ENCODE results near the gene LKAAEAR1.
"Not testable (repeated sequence)": the region's sequence is repeated elsewhere in the genome, so short reads cannot be mapped to it uniquely, and the experiment has no call there.

The LKAAEAR1 gene

DNA sequence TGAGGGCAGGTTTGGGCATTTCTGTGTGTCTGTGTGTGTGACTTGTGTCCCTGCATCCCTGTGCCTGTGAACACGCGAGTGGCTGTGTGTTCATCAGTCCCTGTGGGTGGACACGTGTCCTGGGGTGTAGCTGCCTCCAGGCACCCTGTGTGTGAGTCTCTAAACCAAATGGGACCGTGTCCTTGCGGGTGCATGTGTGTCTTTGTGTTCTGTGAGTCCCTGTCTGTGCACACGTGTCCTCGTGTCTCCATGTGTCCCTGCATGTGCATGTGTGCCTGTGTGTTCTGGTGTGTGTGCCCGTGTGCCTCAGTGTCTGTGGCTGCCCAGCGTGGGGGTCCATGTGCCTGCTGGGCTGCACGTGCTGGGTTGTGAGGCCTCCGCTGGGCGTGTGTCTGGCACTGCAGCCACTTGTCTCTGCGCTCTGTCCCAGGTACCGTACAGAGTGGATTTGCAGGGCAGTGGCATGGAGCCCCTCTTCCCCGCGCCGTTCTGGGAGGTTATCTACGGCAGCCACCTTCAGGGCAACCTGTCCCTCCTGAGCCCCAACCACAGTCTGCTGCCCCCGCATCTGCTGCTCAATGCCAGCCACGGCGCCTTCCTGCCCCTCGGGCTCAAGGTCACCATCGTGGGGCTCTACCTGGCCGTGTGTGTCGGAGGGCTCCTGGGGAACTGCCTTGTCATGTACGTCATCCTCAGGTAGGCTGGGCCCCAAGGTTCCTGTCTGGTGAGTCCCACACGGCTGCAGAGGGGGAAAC lies 8.2 kb upstream of the LKAAEAR1 start:
- DNase-seq (no peak), ATAC-seq (peak; percentile 19)
- H3K4me3 Mint-ChIP-seq: no peak overlapping the region
- H3K9me3 Mint-ChIP-seq: peaks cover 5% of the 10 kb centered on the region in 2 donors
- no peak overlapping the region for H3K27ac Mint-ChIP-seq
- H3K27me3 Mint-ChIP-seq: no peaks in the 10 kb centered on the region
- H3K4me1 Mint-ChIP-seq: peaks cover 5% of the 10 kb centered on the region

DNA sequence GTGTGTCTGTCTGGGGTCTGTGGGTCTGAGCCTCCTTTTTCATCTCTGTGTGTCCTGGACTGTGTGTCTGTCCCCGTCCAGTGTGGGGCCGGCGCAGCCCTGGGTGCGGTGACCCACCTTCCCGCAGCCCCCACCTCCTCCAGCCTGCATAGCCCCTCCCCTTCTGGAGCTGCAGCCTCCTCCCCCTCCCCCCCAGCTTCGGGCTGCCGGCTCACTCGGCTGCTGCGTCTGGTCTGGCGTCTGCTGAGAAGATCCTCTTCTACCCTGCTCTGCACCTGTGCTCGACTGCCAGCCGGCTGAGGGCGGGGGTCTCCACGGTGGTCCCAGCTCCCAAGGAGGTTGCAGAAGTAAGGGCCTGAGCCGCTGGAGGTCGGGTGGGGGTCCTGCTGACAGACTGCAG lies 7.6 kb upstream of the LKAAEAR1 start:
- no peak for DNase-seq
- Mint-ChIP-seq H3K9me3 (peaks cover 2 to 8% of the 10 kb centered on the region in 2 donors), H3K27me3 (no peaks in the 10 kb centered on the region), H3K4me3 (no peak overlapping the region), H3K27ac (no peak overlapping the region), H3K4me1 (peaks cover 5% of the 10 kb centered on the region)
- ATAC-seq: peak; percentile 21

GRCh38 chr20:64091340-64091739 lies 7.1 kb upstream of the LKAAEAR1 start:
- no peak for DNase-seq
- no peak overlapping the region for H3K27ac Mint-ChIP-seq
- no peak overlapping the region for H3K4me3 Mint-ChIP-seq
- H3K27me3 Mint-ChIP-seq: no peaks in the 10 kb centered on the region
- H3K4me1 Mint-ChIP-seq: peaks cover 5% of the 10 kb centered on the region
- ATAC-seq: peak; percentile 11
- H3K9me3 Mint-ChIP-seq: peaks cover 0 to 12% of the 10 kb centered on the region in 2 donors

DNA sequence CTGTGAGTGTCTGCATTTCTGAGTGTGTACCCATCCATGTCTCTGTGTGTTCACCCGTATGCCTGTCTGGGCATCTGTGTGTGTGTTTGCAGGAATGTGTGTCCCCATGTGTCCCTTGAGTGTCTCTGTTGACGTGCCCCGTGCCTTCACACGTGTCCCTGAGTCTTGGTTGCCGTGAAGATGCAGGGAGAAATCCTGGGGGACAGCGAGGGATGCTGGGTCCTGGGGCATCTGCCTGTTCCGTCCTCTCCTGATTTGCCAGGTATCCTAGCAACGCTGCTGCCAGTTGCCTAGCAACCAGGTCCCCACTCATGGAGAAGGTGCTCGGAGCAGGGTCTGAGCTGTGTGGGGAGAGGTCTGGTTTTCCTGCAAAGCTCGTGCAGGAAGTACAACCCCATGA lies 6.0 kb upstream of the LKAAEAR1 start:
- ATAC-seq: no peak
- Mint-ChIP-seq H3K4me1 (peaks cover 5% of the 10 kb centered on the region), H3K27me3 (peaks cover 8% of the 10 kb centered on the region), H3K27ac (no peak overlapping the region), H3K4me3 (no peak overlapping the region), H3K9me3 (peaks cover 0 to 12% of the 10 kb centered on the region in 2 donors)
- no peak for DNase-seq

GRCh38 chr20:64088586-64088985 lies 4.4 kb upstream of the LKAAEAR1 start:
- not testable (repeated sequence) for DNase-seq, H3K4me3 Mint-ChIP-seq, ATAC-seq, H3K27ac Mint-ChIP-seq
- Mint-ChIP-seq H3K4me1 (peaks cover 14% of the 10 kb centered on the region), H3K27me3 (peaks cover 21% of the 10 kb centered on the region), H3K9me3 (peaks cover 0 to 12% of the 10 kb centered on the region in 2 donors)

GRCh38 chr20:64087226-64087825 lies 3.1 kb upstream of the LKAAEAR1 start:
- not testable (repeated sequence) for H3K27ac Mint-ChIP-seq, H3K4me3 Mint-ChIP-seq, DNase-seq, ATAC-seq
- Mint-ChIP-seq H3K9me3 (peaks cover 0 to 12% of the 10 kb centered on the region in 2 donors), H3K27me3 (peaks cover 21% of the 10 kb centered on the region), H3K4me1 (peaks cover 22% of the 10 kb centered on the region)

DNA sequence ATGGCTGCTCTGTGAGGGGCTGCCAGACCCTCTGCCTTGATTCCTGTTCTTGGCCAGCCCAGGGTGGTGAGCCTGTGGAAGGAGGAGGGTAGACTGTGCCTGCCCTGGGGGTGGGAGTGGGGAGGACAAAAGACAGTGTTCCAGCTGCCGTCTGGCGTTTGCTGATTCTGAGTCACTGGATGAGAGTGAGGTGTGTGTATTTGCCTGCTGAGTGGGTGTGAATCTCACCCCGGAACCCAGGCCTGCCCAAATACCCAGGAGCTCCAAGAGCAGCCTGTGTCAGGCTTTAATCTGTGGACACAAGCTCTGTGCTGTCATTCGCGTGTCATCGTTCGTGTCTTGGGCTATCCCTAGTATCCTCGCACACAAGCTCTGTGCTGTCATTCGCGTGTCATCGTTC lies 2.6 kb upstream of the LKAAEAR1 start:
- H3K4me1 Mint-ChIP-seq: peaks cover 26% of the 10 kb centered on the region
- no peak overlapping the region for H3K4me3 Mint-ChIP-seq
- H3K27me3 Mint-ChIP-seq: peaks cover 25% of the 10 kb centered on the region
- peaks cover 0 to 12% of the 10 kb centered on the region in 2 donors for H3K9me3 Mint-ChIP-seq
- DNase-seq: no peak
- no peak overlapping the region for H3K27ac Mint-ChIP-seq
- no peak for ATAC-seq

GRCh38 chr20:64084685-64085152 lies 521 bp upstream of the LKAAEAR1 start:
- Mint-ChIP-seq H3K27ac (peak overlapping the region in 1 of 2 donors; percentile 77), H3K27me3 (peaks cover 37% of the 10 kb centered on the region)

DNA sequence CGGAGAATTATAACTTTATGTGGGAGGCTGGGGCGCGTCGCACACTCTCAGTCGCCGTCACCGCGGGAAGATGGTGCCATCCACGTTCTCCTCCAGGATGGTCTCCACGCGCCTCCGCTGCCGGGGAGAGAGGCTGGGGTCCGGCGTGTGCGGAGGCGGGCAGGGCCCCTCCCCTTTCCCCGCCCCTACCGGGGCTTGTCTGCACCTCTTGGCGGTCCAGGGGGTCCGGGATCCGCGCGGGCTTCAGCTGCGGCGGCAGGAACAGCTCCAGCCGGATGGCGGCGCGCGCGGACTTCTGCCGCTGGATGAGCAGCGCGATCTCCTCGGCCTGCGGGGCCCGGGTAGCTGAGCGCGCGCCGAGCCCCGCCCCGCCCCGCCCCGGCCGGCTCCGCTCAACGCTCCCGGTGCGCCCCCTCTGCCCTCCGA lies 807 bp downstream of the LKAAEAR1 start:
- peaks cover 52% of the 10 kb centered on the region for H3K4me1 Mint-ChIP-seq
- H3K4me3 Mint-ChIP-seq: peak overlapping the region; percentile 84 to 86
- H3K27ac Mint-ChIP-seq: no peak overlapping the region
- DNase-seq (peak; percentile 73 to 80), ATAC-seq (peak; percentile 61)
- peaks cover 0 to 12% of the 10 kb centered on the region in 2 donors for H3K9me3 Mint-ChIP-seq
- peaks cover 37% of the 10 kb centered on the region for H3K27me3 Mint-ChIP-seq

More at GRCh38 chr20:64084685-64085152, 521 bp upstream of the LKAAEAR1 start:
- peak overlapping the region; percentile 87 to 96 for H3K4me3 Mint-ChIP-seq
- peaks cover 0 to 12% of the 10 kb centered on the region in 2 donors for H3K9me3 Mint-ChIP-seq
- DNase-seq (no peak), ATAC-seq (no peak)
- H3K4me1 Mint-ChIP-seq: peaks cover 43% of the 10 kb centered on the region

GRCh38 chr20:64082820-64083377 lies 1.3 kb downstream of the LKAAEAR1 start:
- Mint-ChIP-seq H3K27me3 (peaks cover 37% of the 10 kb centered on the region), H3K4me3 (peak overlapping the region; percentile 84 to 86), H3K9me3 (peaks cover 0 to 11% of the 10 kb centered on the region in 2 donors), H3K4me1 (peaks cover 57% of the 10 kb centered on the region), H3K27ac (no peak overlapping the region)
- ATAC-seq (no peak), DNase-seq (no peak)

DNA sequence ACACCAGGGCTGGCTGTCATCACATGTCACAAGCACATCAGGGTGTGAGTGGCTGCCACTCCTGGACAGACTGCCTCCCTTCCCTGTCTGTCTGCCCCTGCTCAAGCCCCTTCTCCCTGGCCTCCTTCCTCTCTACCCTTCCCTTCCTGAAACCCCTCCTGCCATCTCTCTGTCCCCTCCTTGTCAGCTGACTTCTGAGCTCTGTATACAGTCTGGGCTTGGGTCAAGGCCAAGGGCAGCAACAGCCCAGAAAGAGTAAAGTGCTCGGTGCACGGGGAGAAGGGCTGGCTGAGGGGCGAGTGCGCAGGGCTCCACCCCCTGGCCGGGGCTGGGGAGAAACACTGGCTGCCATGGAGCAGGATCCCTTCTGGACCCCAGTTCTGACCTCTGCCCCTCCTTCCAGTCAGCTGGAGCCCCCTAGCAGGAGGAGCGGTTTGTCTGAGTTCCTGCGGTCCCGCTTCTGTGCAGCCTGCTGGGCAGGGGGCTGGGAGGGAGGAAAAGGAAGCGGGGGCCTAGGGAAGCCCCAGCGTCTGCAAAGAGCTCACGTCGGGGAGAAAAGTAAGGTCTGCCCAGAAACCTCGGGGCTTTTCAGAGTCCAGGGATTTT lies 2.0 kb downstream of the LKAAEAR1 start:
- peaks cover 63% of the 10 kb centered on the region for H3K4me1 Mint-ChIP-seq
- no peak overlapping the region for H3K27ac Mint-ChIP-seq
- ATAC-seq: no peak
- peaks cover 37% of the 10 kb centered on the region for H3K27me3 Mint-ChIP-seq
- H3K4me3 Mint-ChIP-seq: peak overlapping the region; percentile 84 to 86
- H3K9me3 Mint-ChIP-seq: peaks cover 0 to 6% of the 10 kb centered on the region in 2 donors
- DNase-seq: no peak

- peak overlapping the region; percentile 33 to 84 for H3K4me3 Mint-ChIP-seq
- DNase-seq (no peak), ATAC-seq (no peak)
- H3K4me1 Mint-ChIP-seq: peaks cover 70% of the 10 kb centered on the region
- H3K9me3 Mint-ChIP-seq: peaks cover 0 to 2% of the 10 kb centered on the region in 2 donors
- H3K27ac Mint-ChIP-seq: peak overlapping the region in 1 of 2 donors; percentile 47
- H3K27me3 Mint-ChIP-seq: peaks cover 37% of the 10 kb centered on the region
Measured at GRCh38 chr20:64081624-64081964, 2.6 kb downstream of the LKAAEAR1 start.

DNA sequence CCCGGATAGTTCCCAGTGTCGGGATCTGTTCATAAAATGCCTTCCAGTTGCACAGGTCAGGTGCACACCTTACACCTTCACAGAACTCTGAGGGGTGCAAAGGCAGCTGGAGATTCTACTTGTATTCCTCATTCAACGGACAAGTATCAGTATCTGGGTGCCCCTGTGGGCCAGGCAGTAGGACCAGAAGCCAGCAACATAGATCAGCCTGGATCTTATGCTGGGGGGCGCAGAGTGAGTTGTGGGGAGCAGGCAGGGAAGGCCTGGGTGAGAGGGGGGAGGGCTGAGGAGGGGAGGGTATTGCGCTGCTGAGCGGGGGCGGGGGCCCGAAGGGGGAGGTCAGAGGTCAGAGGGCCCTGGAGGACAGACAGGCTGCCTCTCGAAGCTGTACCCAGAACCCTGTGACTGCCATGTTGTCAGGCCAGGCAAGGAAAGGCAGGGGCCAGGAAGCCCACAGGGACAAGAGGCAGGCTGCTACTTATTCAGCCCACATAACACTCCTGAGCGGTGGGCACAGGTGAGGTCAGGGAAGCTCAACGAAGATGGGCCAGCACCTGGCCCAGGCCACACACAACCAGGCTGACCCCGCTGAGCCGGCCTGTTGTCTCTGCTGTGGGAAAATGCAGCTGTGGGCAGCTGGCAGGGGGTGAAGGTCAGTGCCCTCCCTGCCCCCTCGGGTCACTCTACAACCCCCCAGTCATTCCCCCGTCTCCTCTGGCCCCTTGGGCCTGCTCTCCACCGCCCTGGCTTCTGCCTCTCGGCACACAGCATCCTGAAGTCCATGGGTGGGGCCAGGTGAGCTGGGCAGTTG lies 3.2 kb downstream of the LKAAEAR1 start:
- ATAC-seq (no peak), DNase-seq (no peak)
- H3K27me3 Mint-ChIP-seq: peaks cover 37% of the 10 kb centered on the region
- H3K4me3 Mint-ChIP-seq: peak overlapping the region; percentile 74 to 77
- H3K4me1 Mint-ChIP-seq: peaks cover 75% of the 10 kb centered on the region
- H3K9me3 Mint-ChIP-seq: no peaks in the 10 kb centered on the region
- no peak overlapping the region for H3K27ac Mint-ChIP-seq

DNA sequence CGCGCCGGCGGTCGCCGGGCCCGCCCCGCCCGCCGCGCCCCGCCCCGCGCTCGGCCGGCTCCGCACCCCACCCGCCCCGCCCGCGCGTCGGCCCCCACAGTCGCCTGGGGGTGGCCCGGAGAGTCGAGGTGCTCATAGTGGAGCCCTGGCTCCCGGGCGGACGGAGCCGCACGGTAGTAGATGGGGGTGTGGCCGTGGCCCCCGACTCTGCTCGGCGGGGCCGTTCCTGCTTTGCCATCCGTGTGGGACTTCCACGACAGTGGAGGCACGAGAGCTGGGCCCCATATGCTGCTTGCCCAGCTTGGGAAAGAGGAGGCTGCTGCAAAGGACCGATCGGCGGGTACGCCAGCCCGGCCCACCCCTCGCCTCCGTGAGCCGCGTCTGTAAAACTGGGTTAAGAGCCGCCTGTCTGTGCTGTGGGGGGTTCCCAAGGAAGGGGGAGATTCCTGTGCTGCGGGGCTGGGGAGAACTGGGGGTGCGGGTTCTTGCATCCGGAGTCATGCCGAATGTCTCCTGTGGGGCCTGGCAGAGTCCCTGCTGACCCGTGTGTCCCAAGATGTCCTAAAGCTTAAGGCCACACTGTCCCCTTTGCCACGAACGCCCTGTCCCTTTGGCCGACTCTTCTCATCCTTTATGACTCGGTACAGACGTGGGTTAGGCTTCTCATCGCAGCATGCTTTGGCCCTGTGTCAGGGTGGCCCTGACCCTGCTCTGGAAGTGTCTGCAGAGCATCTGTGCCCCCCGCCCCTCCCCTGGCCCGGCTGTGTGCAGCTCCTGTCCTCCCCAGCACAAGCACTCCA lies 4.0 kb downstream of the LKAAEAR1 start, which contains the start of gene OPRL1:
Gene OPRL1, plus strand, starts transcription at position 70 of the 800 bp plus-strand sequence. CDS start 12,639 bp downstream, outside the sequence.
- Mint-ChIP-seq H3K4me1 (peaks cover 83% of the 10 kb centered on the region), H3K27ac (peak within 1 kb of the TSS; percentile 78)
- peak; percentile 59 to 64 for DNase-seq

More for the DNA sequence above, 4.0 kb downstream of the LKAAEAR1 start, which contains the start of gene OPRL1:
- Mint-ChIP-seq H3K4me3 (peak within 1 kb of the TSS; percentile 96 to 98), H3K9me3 (no peaks in the 10 kb centered on the region), H3K27me3 (peaks cover 30% of the 10 kb centered on the region)
- peak; percentile 42 for ATAC-seq

Measured in stimulated activated naive CD8-positive, alpha-beta T cell treated with anti-CD3 and anti-CD28 coated beads, Interleukin-15, amount 100 ng/mL, for 72 hours (primary cell).